ENCODE data around the gene TAB2.

- TF ChIP-seq CTCF (IDR thresholded peaks at IDR 0.05 in 4 of 5, conservative IDR thresholded peaks at IDR 0.05 in 1 of 5) (no peak), POLR2A (IDR thresholded peaks at IDR 0.05) (no peak)
These were observed 103.6 kb downstream of the TAB2 start for GRCh38 chr6:149421132-149421531.
